MM.1S (cell line): Measurements from ENCODE around the gene SEMA3A.
"Not testable (repeated sequence)": the region's sequence is repeated elsewhere in the genome, so short reads cannot be mapped to it uniquely, and the experiment has no call there.

Experiments used
- DNase-seq: peaks from one replicate; pipeline ENCODE4 v3.0.0-alpha.2; 2015
- H2AFZ ChIP-seq: fragments of 300-600 bp; sonication (generic); 2 replicates; pipeline ENCODE4 v1.6.0; 2016; ENCODE audit warnings: antibody characterized with exemption, low read length
- H3F3A ChIP-seq: fragments of 300-600 bp; sonication (generic); 2 replicates; pipeline ENCODE4 v1.6.1; 2016; ENCODE audit warnings: mild to moderate bottlenecking, antibody characterized with exemption, low read length, moderate library complexity, mixed read lengths; ENCODE audit not compliant: insufficient read depth
- H3K27ac ChIP-seq: fragments of 300-600 bp; sonication (generic); 2 replicates; pipeline ENCODE4 v1.5.1; 2016; ENCODE audit warnings: mild to moderate bottlenecking, low read length
- H3K27me3 ChIP-seq: fragments of 300-600 bp; sonication (generic); replicated peaks from 2 replicates; pipeline ENCODE4 v1.6.0; 2016; ENCODE audit warnings: low read length; ENCODE audit not compliant: insufficient read depth
- H3K36me3 ChIP-seq: fragments of 300-600 bp; sonication (generic); replicated peaks from 2 replicates; pipeline ENCODE4 v1.6.1; 2016; ENCODE audit warnings: mild to moderate bottlenecking, low read length, mixed read lengths; ENCODE audit not compliant: insufficient read depth
- H3K4me1 ChIP-seq: fragments of 300-600 bp; sonication (generic); 2 replicates; pipeline ENCODE4 v1.6.1; 2016; ENCODE audit warnings: low read length, mixed read lengths
- H3K4me2 ChIP-seq: fragments of 300-600 bp; sonication (generic); 2 replicates; pipeline ENCODE4 v1.6.0; 2016; ENCODE audit warnings: low read depth, low read length
- H3K4me3 ChIP-seq: fragments of 300-600 bp; sonication (generic); 2 replicates; pipeline ENCODE4 v1.5.1; 2016; ENCODE audit warnings: low read length, mixed read lengths
- H3K79me2 ChIP-seq: fragments of 300-600 bp; sonication (generic); 2 replicates; pipeline ENCODE4 v1.6.1; 2016; ENCODE audit warnings: mixed run types, low read length, mixed read lengths
- H3K9ac ChIP-seq: fragments of 300-600 bp; sonication (generic); 2 replicates; pipeline ENCODE4 v1.6.1; 2016; ENCODE audit warnings: low read length, mixed read lengths
- H3K9me2 ChIP-seq: fragments of 300-600 bp; sonication (generic); replicated peaks from 2 replicates; pipeline ENCODE4 v1.6.1; 2016; ENCODE audit warnings: mild to moderate bottlenecking, low read length, mixed read lengths; ENCODE audit not compliant: insufficient read depth
- H3K9me3 ChIP-seq: fragments of 300-600 bp; sonication (generic); replicated peaks from 2 replicates; pipeline ENCODE4 v1.6.1; 2016; ENCODE audit warnings: mild to moderate bottlenecking, low read length, mixed read lengths; ENCODE audit not compliant: insufficient read depth
- H4K20me1 ChIP-seq: fragments of 300-600 bp; sonication (generic); 2 replicates; pipeline ENCODE4 v1.6.1; 2016; ENCODE audit warnings: mild to moderate bottlenecking, low read length, moderate library complexity, mixed read lengths; ENCODE audit not compliant: insufficient read depth
- CTCF ChIP-seq: fragments of 300-600 bp; sonication (generic); IDR thresholded peaks from 2 replicates; pipeline ENCODE4 v1.5.1; 2016; ENCODE audit warnings: antibody characterized with exemption, low read length, mixed read lengths
- EZH2 ChIP-seq: fragments of 300-600 bp; sonication (generic); optimal IDR thresholded peaks from 2 replicates; pipeline ENCODE3; 2017; ENCODE audit warnings: low read depth, mild to moderate bottlenecking, antibody characterized with exemption, low read length, mixed read lengths
- EZH2phosphoT487 ChIP-seq: fragments of 300-600 bp; sonication (generic); IDR thresholded peaks from 2 replicates; pipeline ENCODE4 v1.6.1; 2018; ENCODE audit warnings: antibody characterized with exemption, low read length

The SEMA3A gene

GRCh38 chr7:84057576-84057975, 137.0 kb downstream of the SEMA3A start:
- TF ChIP-seq EZH2, result no peak
- TF ChIP-seq EZH2phosphoT487, result no peak
- no peak for TF ChIP-seq CTCF
- DNase-seq, result no peak
- H3K9ac ChIP-seq, result peak overlapping the region; percentile 13; the same call in 1 of the 2 replicates
- peak overlapping the region; percentile 16; the same call in 1 of the 2 replicates for H2AFZ ChIP-seq
- H3K79me2 ChIP-seq, result no peaks in the 10 kb centered on the region
- H3K4me2 ChIP-seq, result peak overlapping the region; percentile 54
- H3K9me3 ChIP-seq, result no peaks in the 10 kb centered on the region
- H4K20me1 ChIP-seq, result no peaks in the 10 kb centered on the region
- peak overlapping the region; percentile 83; the same call in 1 of the 2 replicates for H3K27ac ChIP-seq
- H3K9me2 ChIP-seq, result no peaks in the 10 kb centered on the region
- H3K4me3 ChIP-seq, result no peak overlapping the region
- H3K27me3 ChIP-seq, result no peaks in the 10 kb centered on the region
- no peaks in the 10 kb centered on the region for H3K36me3 ChIP-seq
- peaks cover 15% of the 10 kb centered on the region for H3F3A ChIP-seq
- H3K4me1 ChIP-seq, result peaks cover 20% of the 10 kb centered on the region

- no peak overlapping the region for H3K4me3 ChIP-seq
Measured at GRCh38 chr7:84055904-84056605, 138.5 kb downstream of the SEMA3A start.

GRCh38 chr7:84055199-84055598, 139.4 kb downstream of the SEMA3A start:
- Histone ChIP-seq H3F3A (peaks cover 15% of the 10 kb centered on the region), H3K4me1 (peaks cover 20% of the 10 kb centered on the region)
- H3K27me3 ChIP-seq, H3K27ac ChIP-seq, H4K20me1 ChIP-seq, DNase-seq, H3K4me3 ChIP-seq, H3K9me3 ChIP-seq, H3K9me2 ChIP-seq, H3K4me2 ChIP-seq, H3K9ac ChIP-seq, H3K79me2 ChIP-seq, H2AFZ ChIP-seq, H3K36me3 ChIP-seq: not testable (repeated sequence)

More at GRCh38 chr7:84055904-84056605, 138.5 kb downstream of the SEMA3A start:
- Histone ChIP-seq H3K79me2 (no peaks in the 10 kb centered on the region), H3K4me1 (peaks cover 20% of the 10 kb centered on the region), H3F3A (peaks cover 15% of the 10 kb centered on the region), H2AFZ (no peak overlapping the region), H3K27me3 (no peaks in the 10 kb centered on the region), H3K9me2 (no peaks in the 10 kb centered on the region), H3K4me2 (no peak overlapping the region), H3K27ac (no peak overlapping the region), H3K36me3 (no peaks in the 10 kb centered on the region), H3K9ac (no peak overlapping the region), H4K20me1 (no peaks in the 10 kb centered on the region), H3K9me3 (no peaks in the 10 kb centered on the region)
- TF ChIP-seq CTCF, result no peak
- TF ChIP-seq EZH2phosphoT487, result no peak
- no peak for TF ChIP-seq EZH2
- DNase-seq, result no peak

- Histone ChIP-seq H3K9me3 (no peaks in the 10 kb centered on the region), H3K79me2 (no peaks in the 10 kb centered on the region), H3K4me1 (no peaks in the 10 kb centered on the region), H3K9me2 (no peaks in the 10 kb centered on the region), H3K36me3 (no peaks in the 10 kb centered on the region), H3K27me3 (no peaks in the 10 kb centered on the region), H4K20me1 (no peaks in the 10 kb centered on the region), H3K9ac (no peak overlapping the region), H3K27ac (no peak overlapping the region), H3K4me2 (no peak overlapping the region), H3K4me3 (no peak overlapping the region), H2AFZ (no peak overlapping the region), H3F3A (no peaks in the 10 kb centered on the region)
- no peak for TF ChIP-seq EZH2phosphoT487
- no peak for TF ChIP-seq EZH2
- TF ChIP-seq CTCF, result no peak
- DNase-seq, result no peak
Measured at GRCh38 chr7:84049071-84049836, 145.3 kb downstream of the SEMA3A start.
